ENCODE data around the gene LPAR3.

Gene LPAR3

DNA sequence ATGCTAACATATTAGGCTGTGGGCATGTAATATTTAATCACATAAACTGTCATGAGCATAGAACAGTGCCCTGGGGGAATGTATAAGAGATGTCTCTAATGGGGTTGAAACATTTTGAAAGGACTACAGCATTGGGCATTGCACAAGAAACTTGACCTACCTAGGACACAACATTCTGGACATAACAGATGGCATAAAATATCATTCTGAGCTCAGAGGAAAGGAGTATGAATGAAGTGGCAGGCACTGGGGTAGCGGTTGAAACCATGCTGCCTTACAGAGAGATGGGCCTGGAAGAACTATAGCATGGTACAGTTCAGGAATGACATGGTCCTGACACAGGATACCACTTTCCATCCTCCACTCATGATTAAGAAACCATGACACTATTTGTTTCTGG lies 69.0 kb downstream of the LPAR3 start:
- no peak for DNase-seq

- no peak for DNase-seq
Measured at GRCh38 chr1:84823511-84823910, 69.5 kb downstream of the LPAR3 start.

- DNase-seq, result no peak
Measured at GRCh38 chr1:84810343-84810742, 82.7 kb downstream of the LPAR3 start.

DNA sequence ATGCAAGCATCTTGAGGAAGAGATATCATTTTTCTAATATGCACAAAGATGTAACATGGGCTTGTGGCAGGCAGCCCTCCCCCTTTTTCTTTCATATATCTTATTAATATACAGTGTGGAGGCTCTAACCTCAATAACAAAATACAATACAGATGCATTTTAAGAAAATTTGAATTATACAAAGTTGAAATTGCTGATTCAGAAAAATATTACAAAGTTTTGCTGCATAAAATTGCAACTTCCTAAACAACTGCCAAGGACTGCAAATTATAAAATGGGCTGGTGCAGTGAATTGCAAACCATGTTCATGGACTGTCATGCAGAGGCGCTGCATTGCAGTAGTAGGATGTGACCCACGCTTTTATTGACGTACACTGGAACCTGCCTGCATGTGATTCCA lies 84.0 kb downstream of the LPAR3 start:
- DNase-seq, result no peak

DNA sequence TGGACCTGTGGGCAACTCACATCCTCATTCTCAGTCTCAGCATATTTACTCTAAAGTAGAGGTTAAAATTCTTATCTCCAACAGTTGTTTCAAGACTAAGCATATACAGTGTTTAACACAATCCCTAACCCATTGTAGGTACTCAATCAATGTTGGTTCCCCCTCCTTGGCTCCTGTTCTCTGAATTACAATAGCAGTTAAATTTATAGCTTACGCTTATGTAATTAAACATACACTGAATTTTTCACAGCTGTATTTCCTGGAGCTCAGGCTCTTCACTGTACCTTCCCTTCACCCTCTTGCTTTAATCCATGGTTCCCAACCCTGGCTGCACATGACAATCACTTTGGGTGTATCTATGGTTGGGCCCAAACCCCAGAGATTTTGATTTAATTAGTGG lies 89.4 kb downstream of the LPAR3 start:
- no peak for DNase-seq

GRCh38 chr1:84802567-84803232 lies 90.3 kb downstream of the LPAR3 start:
- DNase-seq, result no peak

- no peak for DNase-seq
Measured at GRCh38 chr1:84800090-84801073, 92.6 kb downstream of the LPAR3 start.

DNA sequence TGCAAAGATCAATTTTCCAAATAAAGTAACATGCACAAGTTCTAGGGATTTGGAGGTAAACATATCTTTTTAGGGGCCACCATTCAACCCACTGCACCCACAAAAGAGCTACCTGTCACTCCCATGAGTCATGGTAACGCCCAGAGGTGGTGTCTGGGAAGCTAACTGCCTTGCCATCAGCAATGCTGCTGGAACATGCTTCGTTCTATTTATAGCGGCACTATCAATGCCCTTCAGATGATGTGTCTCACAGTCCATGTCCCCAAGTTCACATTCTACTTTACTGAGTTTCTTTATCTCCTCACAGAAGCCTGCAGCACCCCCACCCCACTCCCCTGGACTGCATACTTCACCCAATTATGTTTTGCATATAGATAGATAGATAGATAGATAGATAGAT lies 95.4 kb downstream of the LPAR3 start:
- DNase-seq, result no peak

- DNase-seq, result no peak
Measured at GRCh38 chr1:84795966-84796600, 96.9 kb downstream of the LPAR3 start.

DNA sequence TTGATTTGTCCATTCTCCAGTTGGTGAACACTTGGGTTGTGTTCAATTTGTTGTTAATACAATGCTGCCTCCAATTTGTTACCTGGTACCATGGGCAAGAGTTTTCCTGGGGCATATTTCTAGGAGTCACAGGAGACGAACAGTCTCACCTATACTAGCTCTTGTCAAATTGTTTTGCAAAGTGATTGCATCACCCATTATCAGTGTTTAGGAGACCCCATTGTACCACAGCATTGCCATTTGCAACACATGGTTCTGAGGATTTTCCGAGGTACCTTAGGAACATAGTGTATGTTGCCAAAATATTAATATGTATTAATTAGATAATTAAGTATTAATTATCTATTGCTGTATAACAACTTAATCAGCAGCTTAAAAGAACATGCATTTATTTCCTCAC lies 97.8 kb downstream of the LPAR3 start:
- no peak for DNase-seq

DNA sequence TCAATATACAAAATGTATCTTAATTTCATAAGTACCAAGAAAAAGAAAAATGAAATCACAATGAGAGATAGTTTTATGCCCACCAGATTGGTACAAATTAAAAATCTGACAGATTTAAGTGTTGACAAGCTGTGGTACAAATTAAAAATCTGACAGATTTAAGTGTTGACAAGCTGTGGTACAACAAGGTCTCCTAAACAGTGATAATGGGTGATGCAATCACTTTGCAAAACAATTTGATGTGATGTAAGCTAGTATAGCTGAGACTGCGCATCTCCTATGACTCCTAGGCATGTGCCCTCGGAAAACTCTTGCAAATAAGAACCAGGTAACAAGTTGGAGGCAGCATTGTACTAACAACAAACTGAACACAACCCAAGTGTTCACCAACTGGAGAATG lies 100.6 kb downstream of the LPAR3 start:
- no peak for DNase-seq

DNA sequence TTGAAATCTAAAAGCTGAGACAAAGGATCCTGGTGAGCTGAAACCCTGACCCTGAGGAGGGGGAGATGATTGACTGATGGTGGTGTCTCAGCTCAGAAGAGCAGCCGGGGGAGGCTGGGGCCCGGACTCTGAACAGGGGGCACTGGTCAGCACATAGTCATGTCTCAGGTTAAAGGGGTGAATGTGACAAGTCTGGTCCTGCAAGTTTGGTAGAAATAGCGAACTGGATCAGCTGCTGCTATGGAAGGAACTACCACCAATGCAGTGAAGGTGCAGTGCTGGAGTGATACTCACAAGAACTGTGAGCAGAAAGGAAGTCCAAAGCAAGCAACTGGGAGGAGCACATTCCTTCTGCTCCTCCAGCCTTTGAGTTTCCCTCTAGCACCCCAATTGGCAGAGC lies 104.0 kb downstream of the LPAR3 start:
- DNase-seq, result no peak

DNA sequence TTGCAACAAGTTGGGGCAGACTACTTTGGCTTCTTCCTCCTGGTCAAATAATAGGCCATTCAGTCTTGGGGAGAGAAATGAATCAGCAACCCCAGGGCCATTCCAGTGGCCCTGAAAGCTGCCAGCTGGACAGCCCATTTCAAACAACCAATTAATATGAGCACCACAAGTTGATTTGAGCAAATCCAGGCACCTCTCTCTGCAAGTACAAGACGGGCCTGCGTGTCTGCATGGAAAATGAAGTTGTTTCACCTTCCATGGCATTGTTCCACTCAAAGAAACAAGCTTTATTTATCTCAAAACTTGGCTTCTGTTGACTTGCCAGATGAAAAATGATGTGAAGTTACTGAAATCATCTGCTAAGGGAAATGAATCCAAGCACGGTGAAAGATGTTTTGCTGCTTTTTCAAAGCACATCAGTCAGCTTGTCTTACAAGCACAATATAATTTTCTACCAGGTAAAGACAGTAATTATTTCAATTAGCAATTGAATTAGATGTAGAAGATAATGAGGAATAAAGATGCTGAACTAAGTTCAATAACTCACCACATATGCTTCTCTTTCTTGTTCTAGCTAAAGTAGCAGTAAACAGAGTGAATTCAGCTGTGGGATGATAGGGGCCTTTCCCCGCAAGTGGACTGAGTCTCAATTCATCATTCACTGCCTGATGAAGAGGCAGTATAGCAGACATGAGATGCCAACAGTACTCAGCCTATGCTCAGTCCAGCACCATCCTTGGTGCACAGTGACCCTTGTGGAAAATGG lies 107.6 kb downstream of the LPAR3 start:
- no peak for DNase-seq

GRCh38 chr1:84782881-84783280 lies 110.1 kb downstream of the LPAR3 start:
- DNase-seq, result no peak

DNA sequence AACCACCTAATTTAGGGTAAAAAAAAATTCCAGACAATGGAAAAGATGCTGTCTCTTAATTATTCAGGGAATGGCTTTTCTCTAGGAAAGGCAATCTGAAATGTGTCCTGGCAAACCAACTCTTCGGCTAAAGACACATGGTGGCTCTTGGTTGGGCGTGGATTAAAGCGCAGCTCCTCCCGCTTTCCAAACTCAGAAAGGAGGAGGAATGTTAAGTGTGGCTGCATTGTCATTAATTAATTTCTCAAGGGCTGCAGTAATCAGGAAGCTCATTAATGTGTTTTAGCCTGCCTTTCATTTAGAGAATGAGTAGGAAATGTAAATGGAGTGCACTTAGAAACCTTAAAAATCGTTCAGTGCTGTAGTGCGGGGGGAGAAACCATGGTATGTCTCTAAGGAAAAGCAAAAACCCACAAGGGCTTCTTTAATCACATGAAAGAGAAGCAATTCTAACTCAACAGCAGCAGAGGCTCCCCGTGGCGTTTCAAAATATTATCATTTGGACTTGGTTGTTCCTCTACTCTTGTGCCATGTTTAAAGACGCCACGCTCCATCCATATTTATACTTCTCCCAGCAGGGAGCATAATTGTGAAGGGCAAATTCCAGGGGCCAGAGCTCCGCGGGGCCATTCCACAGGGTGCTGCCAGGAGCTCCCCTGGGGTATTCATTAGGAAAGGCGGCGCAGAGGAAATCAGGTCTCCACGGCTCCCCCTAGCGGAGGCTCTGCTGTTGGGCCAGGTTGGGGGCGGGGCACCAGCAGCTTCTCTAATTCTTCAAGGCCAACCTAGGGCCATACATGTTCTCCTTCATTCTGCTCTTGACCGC lies 110.8 kb downstream of the LPAR3 start:
- peak; percentile 69 for DNase-seq

- no peak for DNase-seq
Measured at GRCh38 chr1:84780000-84780716, 112.8 kb downstream of the LPAR3 start.

DNA sequence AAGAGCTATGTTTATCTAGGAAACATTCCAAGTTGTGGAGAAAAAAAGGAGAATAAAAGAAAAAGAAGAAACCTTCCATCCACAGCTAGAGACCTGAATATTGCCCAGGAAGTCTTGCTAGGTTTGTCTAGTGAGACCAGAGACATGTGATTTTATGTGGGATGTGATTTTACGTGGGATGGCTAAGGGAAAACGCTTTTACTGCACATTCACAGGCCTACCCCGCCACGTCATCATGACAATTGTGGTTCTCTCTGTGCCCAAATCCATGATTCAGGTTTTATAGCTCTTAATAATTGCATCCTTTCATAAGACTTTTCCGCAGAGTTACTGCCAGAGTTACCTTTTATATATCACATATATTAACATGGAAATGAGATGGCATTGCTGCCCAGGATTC lies 116.4 kb downstream of the LPAR3 start:
- no peak for DNase-seq

- DNase-seq, result no peak
Measured at GRCh38 chr1:84775535-84775920, 117.5 kb downstream of the LPAR3 start.

- no peak for DNase-seq
Measured at GRCh38 chr1:84774669-84775534, 118.1 kb downstream of the LPAR3 start.

DNA sequence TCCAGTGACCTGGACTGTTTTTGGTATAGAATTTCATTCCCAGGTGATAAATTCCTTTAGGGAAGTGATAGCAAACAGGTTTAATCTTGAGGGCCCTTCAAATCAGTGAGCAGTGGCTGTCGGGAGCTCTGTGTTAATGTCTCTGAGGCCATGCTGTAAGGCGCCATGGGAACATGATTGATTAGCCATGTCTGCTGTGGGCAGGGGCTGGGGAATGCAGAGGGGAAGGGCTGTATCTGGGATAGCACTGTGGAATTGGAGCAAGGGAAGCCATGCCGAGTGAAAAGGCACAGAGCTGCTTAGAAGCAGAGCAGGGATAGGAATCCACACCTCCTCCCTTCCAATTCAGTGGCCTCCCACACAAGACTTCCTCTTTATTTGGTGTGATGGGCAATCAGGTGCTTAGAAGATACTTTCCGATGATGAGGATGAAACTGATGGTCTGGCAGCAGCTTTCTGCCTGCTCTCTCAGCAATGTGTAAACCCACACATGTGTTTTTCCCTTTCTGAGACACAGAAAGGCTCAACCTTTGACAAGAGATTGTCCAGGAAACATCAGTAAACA lies 119.0 kb downstream of the LPAR3 start:
- DNase-seq, result no peak
